Fibroblast of peridontal ligament (primary cell): ENCODE data around the gene RGPD5.
"Not testable (repeated sequence)": the region's sequence is repeated elsewhere in the genome, so short reads cannot be mapped to it uniquely, and the experiment has no call there.

Experiments
- DNase-seq: peaks from one replicate; pipeline ENCODE4 v3.0.0-alpha.2; 2010; ENCODE audit errors: extremely low read depth

Gene RGPD5

GRCh38 chr2:109794074-109794737 is at the start of gene RGPD5:
Gene RGPD5 (plus strand): TSS chr2:109794305. CDS start chr2:109794466, 161 bp downstream.
- DNase-seq, result not testable (repeated sequence)

GRCh38 chr2:109751572-109751971 is 42.5 kb upstream of the RGPD5 start:
- not testable (repeated sequence) for DNase-seq

- not testable (repeated sequence) for DNase-seq
Measured at GRCh38 chr2:109757163-109757824, 36.8 kb upstream of the RGPD5 start.

GRCh38 chr2:109760265-109761042 is 33.7 kb upstream of the RGPD5 start:
- DNase-seq, result not testable (repeated sequence)

GRCh38 chr2:109761043-109761454 is 33.1 kb upstream of the RGPD5 start:
- DNase-seq, result not testable (repeated sequence)

GRCh38 chr2:109761976-109762375 is 32.1 kb upstream of the RGPD5 start:
- not testable (repeated sequence) for DNase-seq

GRCh38 chr2:109766074-109766473 is 28.0 kb upstream of the RGPD5 start:
- not testable (repeated sequence) for DNase-seq

- DNase-seq, result not testable (repeated sequence)
Measured at GRCh38 chr2:109766886-109767578, 27.1 kb upstream of the RGPD5 start.

- not testable (repeated sequence) for DNase-seq
Measured at GRCh38 chr2:109768934-109769333, 25.2 kb upstream of the RGPD5 start.

- DNase-seq, result not testable (repeated sequence)
Measured at GRCh38 chr2:109779118-109779517, 15.0 kb upstream of the RGPD5 start.

GRCh38 chr2:109781147-109781816 is 12.8 kb upstream of the RGPD5 start:
- not testable (repeated sequence) for DNase-seq

- DNase-seq, result not testable (repeated sequence)
Measured at GRCh38 chr2:109782446-109782993, 11.6 kb upstream of the RGPD5 start.

- DNase-seq, result not testable (repeated sequence)
Measured at GRCh38 chr2:109791530-109792279, 2.4 kb upstream of the RGPD5 start.

- not testable (repeated sequence) for DNase-seq
Measured at GRCh38 chr2:109792659-109793058, 1.4 kb upstream of the RGPD5 start.

- DNase-seq, result not testable (repeated sequence)
Measured at GRCh38 chr2:109871129-109871751, 77.1 kb downstream of the RGPD5 start.

GRCh38 chr2:109876625-109877024 is 82.5 kb downstream of the RGPD5 start:
- not testable (repeated sequence) for DNase-seq

GRCh38 chr2:109882112-109882511 is 88.0 kb downstream of the RGPD5 start:
- not testable (repeated sequence) for DNase-seq

- DNase-seq, result not testable (repeated sequence)
Measured at GRCh38 chr2:109888414-109888813, 94.3 kb downstream of the RGPD5 start.

- not testable (repeated sequence) for DNase-seq
Measured at GRCh38 chr2:109889909-109890308, 95.8 kb downstream of the RGPD5 start.

- DNase-seq, result not testable (repeated sequence)
Measured at GRCh38 chr2:109891024-109891423, 96.9 kb downstream of the RGPD5 start.
